Inferior parietal cortex (tissue), 1 donor: ENCODE measurements around the gene GRK3.
A peak's percentile ranks its signal among the peaks of the same experiment; 100 is the strongest.

ENCODE experiments used
- DNase-seq: peaks from one replicate; pipeline ENCODE4 v3.0.0-alpha.2; 2016; ENCODE audit errors: extremely low spot score

GRK3 gene

GRCh38 chr22:25760294-25760693, 195.8 kb downstream of the GRK3 start:
- no peak for DNase-seq

- DNase-seq = no peak
Observed at GRCh38 chr22:25760848-25761595, 196.5 kb downstream of the GRK3 start.

GRCh38 chr22:25762147-25762546, 197.7 kb downstream of the GRK3 start:
- no peak for DNase-seq

- DNase-seq = no peak
Observed at GRCh38 chr22:25763239-25763777, 198.8 kb downstream of the GRK3 start.

GRCh38 chr22:25764270-25765015, 200.0 kb downstream of the GRK3 start:
- no peak for DNase-seq

GRCh38 chr22:25765016-25765367, 200.5 kb downstream of the GRK3 start:
- no peak for DNase-seq

GRCh38 chr22:25765801-25766200, 201.3 kb downstream of the GRK3 start:
- DNase-seq = no peak

GRCh38 chr22:25766418-25766817, 201.9 kb downstream of the GRK3 start:
- DNase-seq = no peak

- no peak for DNase-seq
Observed at GRCh38 chr22:25770333-25770732, 205.9 kb downstream of the GRK3 start.

- no peak for DNase-seq
Observed at GRCh38 chr22:25772288-25772687, 207.8 kb downstream of the GRK3 start.

- peak; percentile 24 for DNase-seq
Observed at GRCh38 chr22:25774575-25775026, 210.1 kb downstream of the GRK3 start.

- no peak for DNase-seq
Observed at GRCh38 chr22:25775531-25775930, 211.1 kb downstream of the GRK3 start.

GRCh38 chr22:25777411-25777810, 212.9 kb downstream of the GRK3 start:
- no peak for DNase-seq

GRCh38 chr22:25777870-25778269, 213.4 kb downstream of the GRK3 start:
- peak; percentile 37 for DNase-seq
